NOMO-1 treated with DMSO at 0.1 percent for 48 hours (cell line): ENCODE measurements around the gene MAN1C1.
A peak's percentile ranks its signal among the peaks of the same experiment; 100 is the strongest.

Source experiments
- DNase-seq: peaks from one replicate; lab custom pipeline; 2025; ENCODE audit not compliant: unreplicated experiment; lab: John Stamatoyannopoulos, UW

Gene MAN1C1

DNA sequence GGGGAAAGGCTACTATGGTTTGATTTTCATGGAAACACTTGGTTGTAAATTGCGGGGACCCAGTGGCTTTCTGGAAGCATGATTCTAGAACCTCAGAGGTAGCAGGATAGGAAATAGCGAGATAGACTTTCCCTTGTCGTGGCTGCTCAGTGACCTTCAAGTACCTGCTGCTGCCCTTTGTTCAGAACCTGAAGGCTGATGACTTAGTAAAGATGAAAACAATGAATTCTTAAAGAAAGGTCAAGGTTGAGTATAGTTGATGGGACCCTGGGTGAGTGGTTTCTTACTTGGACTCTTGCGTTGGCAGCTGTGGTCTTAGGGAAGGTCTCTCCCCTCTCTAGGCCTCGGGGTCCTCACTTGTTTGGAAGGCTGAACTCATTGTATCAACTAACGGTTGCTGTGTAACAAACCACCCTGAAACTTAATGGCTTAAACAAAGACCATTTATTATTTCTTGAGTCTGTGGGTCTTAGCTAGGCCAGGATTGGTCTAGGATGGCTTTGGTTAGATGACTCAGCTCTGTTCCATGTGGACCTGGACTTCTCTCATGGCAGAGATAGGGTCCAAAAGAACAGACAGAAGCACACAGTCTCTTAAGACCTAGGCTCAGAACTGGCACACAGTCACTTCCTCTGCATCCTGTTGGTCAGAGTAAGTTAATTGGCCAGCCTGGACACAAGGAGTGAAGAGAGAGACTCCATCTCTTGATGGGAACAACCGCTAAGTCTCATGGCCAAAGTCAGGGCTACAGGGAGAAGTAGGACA, 94.2 kb downstream of the MAN1C1 start:
- no peak for DNase-seq

DNA sequence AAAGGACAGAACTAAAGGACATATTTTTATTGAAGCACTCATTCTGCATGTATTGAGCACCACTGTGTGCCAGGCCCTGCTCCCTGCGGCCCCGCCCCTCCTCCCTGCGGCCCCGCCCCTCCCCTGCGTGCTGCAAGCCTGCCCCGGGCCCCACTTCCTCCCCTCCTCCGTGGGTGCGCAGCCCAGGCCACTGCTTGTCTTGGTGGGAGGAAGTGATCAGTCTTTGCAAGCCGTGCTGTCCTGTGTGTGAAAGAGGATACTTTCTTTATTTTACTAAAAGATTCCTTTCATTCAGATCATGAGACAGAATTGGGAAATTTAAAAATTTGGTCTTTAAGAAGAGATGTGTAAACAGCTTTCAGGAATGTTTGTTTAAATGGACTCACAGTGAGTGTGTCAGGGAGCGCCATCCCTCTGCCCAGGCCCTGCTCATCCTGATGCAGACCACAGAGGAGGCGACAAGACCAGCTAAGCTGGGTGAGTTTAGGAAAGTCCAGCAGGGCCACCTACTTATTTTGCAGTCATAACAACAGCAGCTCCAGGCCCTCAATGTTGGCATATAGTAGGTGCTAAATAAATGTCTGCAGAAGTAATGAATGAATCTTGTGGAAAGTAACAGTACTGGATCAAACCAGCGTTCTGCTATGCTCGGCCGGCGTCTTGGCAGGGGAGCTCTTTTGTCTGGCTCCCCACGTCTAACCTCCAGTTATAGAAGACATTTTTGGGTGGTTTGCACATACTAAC, 95.1 kb downstream of the MAN1C1 start:
- peak; percentile 62 for DNase-seq

DNA sequence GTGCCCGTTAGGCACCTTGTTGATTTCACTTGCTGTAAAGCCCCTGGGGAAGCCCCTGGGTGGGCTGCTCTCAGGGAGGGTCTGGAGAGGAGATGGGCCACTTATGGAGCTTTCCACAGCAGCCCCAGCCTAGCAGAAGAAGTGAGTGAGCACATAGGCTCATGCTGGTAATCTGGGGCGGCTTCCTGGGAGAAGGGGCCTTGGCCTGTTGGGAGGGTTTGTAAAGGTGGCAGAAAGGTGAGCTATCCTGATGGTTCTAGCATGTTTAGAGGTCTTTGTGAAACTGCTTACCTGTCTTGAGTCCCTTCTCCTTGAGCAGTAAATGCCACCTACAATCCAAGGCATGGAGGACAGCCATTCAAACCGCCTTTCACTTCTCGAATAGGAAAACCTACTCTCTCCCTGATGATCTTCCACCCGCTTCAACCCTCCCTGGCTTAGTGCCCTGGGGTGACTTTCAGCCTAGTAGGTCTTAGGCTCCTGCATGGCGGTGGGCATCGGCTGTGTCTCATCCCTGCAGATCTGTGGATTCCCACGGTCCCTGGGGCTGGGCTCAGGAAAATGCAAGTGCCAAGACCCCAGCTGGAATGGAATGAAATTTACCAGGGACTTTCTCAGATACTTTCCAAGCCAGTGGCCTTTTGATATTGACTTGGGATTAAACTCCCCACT, 95.8 kb downstream of the MAN1C1 start:
- no peak for DNase-seq

DNA sequence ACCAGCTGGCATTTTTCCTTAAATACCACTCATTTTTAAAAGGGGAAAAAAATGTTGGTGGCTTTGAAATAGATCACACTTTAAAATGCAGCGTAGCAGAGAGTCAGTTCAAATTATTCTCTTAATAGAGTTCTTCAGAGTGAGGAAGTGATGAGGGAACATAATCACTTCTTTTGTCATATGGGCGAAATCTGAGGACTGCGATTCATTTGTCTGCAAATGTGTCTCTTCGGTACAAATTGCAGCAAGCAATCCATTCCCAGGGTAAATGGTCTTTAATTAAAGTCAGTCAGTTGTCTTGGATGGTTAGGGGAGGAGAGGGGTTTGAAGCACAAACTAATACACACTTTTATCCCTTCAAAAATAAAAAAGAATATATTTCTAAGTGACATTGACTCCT, 97.4 kb downstream of the MAN1C1 start:
- no peak for DNase-seq

DNA sequence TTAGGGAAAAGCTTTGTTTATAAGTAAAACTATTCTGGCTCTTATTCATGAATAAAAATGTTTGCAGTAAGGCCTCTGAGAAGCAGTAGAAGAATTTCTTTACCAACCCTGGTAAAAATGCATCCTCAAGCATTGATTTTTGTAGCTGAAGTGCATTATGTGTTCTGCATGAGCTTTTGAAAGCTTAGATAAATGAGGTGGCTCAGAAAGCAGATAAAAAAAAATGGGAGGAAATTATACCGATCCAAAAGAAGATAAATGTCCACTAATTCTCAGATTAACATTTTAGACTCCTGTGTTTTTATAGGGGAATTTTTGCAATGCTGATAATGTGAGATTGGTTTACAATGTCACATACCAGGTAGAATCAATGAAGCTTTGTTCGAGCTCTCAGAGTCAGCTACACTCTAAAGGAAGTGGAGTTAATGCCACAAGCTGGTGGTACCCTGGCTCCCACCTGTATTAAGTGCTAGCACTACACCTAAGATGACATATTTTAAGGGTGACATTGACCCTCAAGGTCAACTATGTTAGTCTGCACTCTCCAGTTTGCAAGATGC, 97.9 kb downstream of the MAN1C1 start:
- DNase-seq, result no peak

DNA sequence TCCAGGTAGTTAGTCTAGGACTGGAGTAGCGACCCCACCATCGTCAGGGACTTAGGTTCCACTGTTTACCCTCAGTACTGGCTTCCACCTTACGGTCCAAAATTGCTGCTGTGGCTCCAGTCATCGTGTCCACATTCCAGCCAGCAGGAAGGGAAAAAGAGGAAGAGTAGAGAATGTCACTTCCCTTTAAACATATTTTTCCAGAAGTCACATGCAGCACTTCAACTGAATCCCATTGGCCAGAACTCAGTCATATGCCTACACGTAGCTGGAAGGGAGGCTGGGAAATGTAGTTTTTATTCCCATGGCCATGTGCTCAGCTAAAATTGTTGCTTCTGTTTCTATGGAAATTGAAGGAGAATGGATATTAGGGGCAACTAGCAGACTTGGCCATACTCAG, 99.3 kb downstream of the MAN1C1 start:
- peak; percentile 13 for DNase-seq

DNA sequence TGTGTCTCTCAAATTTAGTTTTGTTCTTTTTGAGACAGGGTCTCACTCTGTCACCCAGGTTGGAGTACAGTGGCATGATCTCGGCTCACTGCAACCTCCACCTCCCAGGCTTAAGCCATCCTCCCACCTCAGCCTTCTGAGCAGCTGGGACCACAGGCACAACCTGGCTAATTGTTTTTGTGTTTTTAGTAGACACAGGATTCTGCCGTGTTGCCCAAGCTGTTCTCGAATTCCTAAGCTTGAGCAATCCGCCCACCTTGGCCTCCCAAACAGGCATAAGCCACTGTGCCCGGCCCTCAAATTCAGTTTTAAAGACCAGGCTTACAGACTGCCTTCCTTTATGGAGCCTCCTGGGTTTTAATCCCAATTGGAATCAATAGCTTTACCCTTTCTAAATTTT, 99.7 kb downstream of the MAN1C1 start:
- no peak for DNase-seq

DNA sequence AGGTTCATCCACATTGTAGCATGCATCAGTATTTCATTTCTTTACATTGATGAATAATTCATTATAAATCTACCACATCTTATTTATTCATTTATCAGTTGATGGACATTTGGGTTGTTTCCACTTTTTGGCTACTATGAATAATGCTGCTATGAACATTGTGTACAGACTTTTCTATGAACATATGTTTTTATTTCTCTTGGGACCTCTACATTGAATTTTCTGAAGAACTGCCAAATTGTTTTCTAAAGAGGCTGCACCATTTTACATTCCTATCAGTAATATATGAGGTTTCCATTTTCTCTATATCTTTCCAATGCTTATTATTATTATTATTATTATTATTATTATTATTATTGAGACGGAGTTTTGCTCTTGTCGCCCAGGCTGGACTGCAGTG, 102.1 kb downstream of the MAN1C1 start:
- no peak for DNase-seq

DNA sequence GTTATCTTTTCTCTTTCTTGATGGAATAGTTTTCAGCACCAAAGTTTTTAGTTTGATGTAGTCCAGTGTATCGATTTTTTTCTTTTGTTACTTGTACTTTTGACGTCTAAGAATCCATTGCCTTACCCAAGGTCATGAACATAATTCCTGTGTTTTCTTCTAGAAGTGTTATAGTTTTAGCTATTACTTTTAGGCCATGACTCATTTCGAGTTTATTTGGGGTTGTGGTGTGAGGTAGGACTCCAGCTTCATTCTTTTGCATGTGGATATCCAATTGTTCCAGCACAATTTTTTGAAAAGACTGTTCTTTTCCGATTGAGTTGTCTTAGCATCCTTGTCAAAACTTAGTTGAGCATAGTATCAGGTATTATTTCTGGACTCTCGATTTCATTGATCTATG, 104.0 kb downstream of the MAN1C1 start:
- DNase-seq, result no peak

DNA sequence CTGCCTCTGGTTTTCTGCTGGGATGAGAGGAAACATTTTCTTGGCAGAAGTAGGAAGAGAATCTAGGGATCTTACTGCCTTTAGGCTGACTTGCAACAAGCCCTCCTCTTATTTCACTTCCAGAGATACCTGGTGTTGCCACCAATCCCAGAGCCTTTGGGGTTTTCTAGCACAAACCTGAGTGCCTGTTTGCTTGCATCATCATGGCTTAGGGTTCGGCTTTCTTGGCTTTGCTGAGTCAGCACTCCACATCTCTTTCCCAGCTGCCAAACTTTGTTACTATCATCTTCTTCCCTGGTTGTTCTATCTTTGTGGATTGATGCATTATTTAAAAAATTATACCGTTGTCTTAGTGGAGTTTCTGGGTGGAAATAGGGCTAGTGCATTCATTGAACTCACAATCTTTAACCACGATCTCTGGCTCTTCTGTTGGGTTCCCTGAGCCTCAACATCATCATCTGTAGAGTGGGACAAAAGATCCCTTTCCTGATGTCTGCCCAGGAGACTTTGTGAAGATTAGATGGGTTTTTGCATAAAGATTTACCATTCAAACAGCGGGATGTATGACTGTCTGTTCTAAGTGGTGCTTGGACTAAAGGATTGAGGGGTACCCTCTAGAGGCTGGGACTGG, 106.8 kb downstream of the MAN1C1 start:
- no peak for DNase-seq

DNA sequence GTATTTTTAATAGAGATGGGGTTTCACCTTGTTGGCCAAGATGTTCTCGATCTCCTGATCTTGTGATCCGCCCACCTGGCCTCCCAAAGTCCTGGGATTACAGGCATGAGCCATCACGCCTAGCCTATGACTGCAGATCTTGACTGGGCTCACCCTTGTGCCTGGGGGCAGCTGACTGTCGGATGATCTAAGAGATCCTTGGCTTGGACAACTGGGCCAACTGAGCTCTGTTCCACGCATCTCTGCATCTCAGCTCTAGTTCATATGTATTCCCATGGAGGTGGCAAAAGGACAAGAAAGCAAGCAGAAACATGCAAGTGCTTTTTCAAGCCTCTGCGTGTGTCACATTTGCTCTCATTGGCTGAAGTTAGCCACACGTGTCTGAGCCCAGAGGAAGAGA, 107.6 kb downstream of the MAN1C1 start:
- no peak for DNase-seq

DNA sequence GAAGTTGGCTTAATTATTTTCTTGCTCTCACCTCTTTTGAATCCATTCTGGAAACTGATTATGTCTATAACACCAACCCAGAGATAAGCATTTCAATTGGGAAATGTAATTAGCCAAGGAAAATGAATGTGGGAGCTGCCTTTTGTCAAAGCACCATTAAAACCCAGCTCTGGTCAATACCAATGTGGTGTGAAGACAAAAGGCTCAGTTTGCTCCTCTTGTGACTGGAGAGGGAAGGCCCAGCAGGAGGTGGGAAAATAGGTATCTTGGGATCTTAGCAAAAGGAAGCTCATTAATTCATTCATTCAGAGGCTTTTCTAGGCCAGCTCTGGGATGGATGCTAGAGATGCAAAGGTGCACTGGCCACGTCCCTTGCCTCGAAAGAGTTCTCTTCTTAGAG, 108.4 kb downstream of the MAN1C1 start:
- no peak for DNase-seq

DNA sequence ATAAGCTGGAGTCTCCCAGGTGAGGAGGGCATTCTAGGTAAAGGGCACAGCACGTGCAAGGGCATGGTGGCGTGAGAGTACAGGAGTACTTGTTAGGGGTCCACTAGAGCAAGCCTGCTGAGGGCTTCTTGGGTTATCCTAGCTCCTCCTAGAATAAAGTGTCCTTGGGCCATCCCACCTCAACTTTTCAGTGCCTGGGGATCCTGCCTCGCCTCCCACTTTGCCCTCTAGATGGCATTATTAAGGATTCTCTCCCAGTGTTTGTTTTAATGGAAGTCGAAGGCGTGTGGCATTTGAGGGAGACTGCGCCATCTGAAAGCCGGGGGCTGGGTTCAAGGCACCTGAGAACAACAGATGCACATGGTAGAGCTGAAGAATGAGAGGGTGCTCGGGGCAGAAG, 108.9 kb downstream of the MAN1C1 start:
- DNase-seq, result no peak

DNA sequence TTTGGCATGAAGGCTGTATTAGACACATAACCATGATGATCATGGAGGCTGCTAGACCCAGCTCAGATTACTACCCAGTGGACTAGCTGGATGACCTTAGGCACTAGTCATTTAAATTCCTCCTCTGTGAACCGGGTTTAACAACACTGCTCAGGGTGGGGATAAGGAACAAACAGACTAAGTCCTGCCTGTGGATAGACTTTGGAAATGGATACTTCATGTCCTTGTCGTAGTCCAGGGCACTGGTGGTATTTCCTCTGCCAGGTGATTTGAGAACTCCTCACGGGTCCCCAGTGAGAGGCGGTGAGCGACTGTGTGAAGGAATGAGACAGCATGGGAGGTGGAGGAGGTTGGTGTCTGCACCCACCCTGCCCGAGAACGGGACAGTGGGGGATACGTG, 110.5 kb downstream of the MAN1C1 start:
- no peak for DNase-seq

DNA sequence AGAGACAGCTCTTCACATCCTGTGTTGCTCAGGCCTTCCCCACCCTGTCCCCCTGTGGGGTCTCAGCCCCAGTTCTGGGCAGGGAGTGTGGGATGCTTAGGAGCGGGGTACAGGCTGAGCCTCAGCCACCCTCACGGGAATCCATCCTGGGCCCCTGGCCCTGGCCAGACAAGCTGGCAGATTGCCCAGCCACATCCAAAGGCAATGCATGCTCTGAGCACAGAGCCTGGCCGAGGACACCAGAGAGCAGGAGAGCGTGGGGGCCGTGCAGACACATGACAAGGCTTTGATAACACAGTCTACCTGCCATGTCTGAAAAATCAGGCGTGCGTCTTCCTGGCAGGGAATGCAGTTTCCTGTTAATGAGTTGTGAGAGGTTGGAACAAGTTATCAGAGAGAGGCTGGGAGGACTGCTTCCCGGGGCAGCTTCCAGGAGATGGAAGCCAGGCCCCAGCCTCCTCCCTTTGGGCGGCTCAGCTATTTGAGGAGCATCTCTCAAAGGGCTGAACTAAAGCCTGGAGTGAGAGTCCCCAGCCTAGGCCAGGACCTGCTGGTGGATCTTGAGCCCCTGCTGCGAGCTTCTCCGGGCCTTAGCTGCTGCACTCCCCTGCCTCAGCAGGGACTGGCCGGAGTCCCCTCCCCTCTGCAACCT, 111.2 kb downstream of the MAN1C1 start:
- no peak for DNase-seq

DNA sequence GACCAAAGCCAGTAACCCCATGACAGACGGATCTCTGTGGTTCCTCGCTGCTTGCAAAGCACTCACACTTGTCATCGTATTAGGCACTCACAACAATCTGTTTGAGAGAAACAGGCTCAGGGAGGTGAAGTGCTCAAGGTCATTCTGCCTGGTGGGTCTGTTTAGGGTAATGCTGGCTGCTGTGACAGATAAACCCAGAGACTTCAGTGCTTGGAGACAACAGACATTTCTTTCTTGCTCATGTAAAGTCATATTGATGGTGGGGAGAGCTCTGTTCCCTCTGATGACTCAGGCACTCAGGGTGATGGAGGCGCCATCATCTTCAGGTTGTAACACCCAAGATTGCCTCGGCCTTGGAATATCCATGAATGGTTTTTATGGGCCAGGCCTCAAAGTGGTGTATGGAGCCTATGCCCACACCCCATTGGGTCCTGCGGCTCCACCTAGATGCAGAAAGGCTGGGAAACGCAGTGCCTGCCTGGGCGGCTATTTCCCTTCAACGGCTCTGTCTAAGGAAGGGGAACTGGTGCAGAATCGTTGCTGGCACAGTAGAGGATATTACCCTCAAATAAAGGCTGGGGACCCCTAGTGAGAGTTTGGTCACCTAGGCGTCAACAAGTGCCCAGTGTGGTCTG, 111.8 kb downstream of the MAN1C1 start:
- no peak for DNase-seq

DNA sequence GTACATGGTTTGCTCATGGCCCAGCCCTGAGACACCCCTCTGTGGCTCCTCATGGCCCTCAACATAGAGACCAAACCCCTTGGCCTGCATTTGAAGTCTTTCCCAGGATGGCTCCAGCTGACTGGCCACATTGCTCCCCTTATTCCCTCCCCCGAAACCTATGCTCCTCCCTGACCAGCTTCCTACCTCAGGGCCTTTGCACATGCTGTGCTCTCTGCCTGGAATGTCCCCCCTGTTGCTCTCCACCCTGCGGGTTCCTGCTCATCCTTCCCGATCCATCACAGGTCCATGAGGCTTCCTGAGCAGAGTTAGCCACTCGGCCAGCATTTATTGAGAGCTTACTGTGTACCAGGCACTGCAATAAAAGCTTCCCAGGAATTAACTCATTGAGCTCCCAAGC, 112.5 kb downstream of the MAN1C1 start:
- no peak for DNase-seq

DNA sequence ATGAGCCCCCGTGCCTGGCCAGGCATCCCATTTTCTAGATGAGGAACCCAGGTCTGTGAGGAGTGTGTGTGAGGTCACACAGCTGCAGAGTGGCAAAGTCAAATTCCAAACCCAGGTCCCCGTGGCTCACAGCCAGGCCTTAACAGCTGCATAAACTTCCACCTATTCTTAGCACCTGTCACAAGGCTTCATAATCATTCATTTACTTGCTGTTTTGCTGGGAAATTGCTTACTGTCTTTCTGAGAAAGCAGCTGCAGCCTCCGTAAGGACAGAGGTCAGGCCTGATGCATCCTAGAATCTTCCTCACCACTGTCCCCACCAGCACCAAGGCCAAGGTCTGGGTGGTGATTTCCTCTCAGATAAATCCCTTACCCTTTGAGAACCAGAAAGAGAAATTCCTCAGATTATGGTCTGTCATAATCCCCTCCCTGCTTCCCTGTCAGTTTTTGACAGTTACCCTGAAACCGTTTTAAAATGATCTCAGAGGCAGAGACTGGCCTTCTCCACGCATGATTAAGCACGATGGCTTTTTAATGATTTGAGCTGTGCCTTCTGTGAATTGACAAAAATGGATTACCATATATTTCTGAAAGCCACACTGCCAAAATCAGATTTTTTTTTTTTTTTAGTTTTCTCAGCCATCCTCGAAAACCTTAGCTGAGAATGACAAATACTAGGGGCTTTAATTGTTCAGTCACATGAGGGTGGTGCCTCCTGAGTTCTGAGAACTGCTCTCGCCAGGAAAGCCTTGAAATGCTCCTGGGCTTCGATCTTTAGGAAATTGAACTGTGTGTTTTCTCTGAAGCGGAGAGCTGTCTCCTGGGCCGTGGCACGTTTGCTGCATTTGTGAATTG, 113.4 kb downstream of the MAN1C1 start:
- DNase-seq, result no peak

DNA sequence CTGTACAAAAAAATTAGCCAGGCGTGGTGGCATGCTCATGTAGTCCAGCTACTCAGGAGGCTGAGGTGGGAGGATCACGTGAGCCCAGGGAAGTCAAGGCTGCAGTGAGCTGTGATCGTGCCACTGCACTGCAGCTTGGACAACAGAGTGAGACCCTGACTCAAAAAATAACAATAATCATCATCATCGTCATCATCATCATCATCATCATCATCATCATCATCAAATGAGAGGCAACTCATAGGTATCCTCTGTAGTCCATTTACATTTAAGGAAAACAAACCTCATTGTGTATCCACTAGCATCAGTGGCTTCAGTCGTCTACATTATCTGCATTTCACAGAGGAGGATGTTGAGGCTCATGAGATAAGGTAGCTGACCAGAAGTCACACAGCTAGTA, 114.6 kb downstream of the MAN1C1 start:
- DNase-seq, result no peak
